ENCODE results near the gene FOXF1. TPM values are rescaled to one million over a fixed set of nuclear protein-coding genes. Genes with fewer than 3 reads are reported as not detected.

FOXF1 gene
- total RNA-seq (2021; fragmentation: NEBNext Ultra II Directional; extraction: Animal tissue kit (Norgen Biotek cat#: 25700)), result 10 to 100 TPM; 12.5 to 20.5 (median 17.9) TPM
- long read RNA-seq, transcript FOXF1-201 (2 exons, 3,516 nt), result major isoform, 8 of 11 reads
- long read RNA-seq, partial matches to known transcripts, result 0 of 11 reads
- long read RNA-seq, other reads (novel, unspliced or antisense), result 3 of 11 reads

- Mint-ChIP-seq H3K36me3 (ENCODE audit: low read depth) (peaks cover 34% of the 10 kb centered on the region), H3K4me3 (peak within 1 kb of the TSS; percentile 95), H3K27ac (peak within 1 kb of the TSS; percentile 87), H3K9me3 (no peaks in the 10 kb centered on the region), H3K27me3 (ENCODE audit: insufficient read depth) (peaks cover 24% of the 10 kb centered on the region), H3K4me1 (ENCODE audit: low read depth) (peaks cover 43% of the 10 kb centered on the region)
- DNase-seq, result peak; percentile 57
- TF ChIP-seq, protein P1, sequence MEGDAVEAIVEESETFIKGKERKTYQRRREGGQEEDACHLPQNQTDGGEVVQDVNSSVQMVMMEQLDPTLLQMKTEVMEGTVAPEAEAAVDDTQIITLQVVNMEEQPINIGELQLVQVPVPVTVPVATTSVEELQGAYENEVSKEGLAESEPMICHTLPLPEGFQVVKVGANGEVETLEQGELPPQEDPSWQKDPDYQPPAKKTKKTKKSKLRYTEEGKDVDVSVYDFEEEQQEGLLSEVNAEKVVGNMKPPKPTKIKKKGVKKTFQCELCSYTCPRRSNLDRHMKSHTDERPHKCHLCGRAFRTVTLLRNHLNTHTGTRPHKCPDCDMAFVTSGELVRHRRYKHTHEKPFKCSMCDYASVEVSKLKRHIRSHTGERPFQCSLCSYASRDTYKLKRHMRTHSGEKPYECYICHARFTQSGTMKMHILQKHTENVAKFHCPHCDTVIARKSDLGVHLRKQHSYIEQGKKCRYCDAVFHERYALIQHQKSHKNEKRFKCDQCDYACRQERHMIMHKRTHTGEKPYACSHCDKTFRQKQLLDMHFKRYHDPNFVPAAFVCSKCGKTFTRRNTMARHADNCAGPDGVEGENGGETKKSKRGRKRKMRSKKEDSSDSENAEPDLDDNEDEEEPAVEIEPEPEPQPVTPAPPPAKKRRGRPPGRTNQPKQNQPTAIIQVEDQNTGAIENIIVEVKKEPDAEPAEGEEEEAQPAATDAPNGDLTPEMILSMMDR (IDR thresholded peaks at IDR 0.05), result no peak
These were observed at the start of gene FOXF1 for GRCh38 chr16:86510465-86511261. Gene FOXF1, plus strand, starts transcription at chr16:86510527. Its CDS starts 43 bp downstream, at chr16:86510570.

DNA sequence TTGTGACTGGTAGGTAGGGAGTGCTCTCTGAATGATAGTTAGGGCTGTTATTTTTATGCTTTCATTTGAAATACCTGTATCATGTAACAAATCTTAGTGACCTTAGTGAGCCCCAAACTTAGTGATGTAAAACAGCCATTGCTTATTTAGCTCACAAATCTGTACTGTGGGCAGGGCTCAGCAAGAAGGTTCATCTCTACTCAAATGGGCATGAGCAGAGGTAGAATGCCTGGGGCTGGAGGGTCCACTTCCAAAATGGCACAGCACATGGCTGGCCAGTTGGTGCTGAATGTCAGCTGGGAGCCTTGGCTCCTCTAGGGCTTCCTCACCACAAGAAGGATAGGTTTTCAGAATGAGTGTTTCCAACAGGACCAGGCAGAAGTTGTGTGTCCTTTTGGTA is 49.3 kb upstream of the FOXF1 start:
- no peak overlapping the region for H3K4me3 Mint-ChIP-seq
- peaks cover 26% of the 10 kb centered on the region for H3K4me1 Mint-ChIP-seq (ENCODE audit: low read depth)
- no peak overlapping the region for H3K27ac Mint-ChIP-seq
- TF ChIP-seq, protein P1 (IDR thresholded peaks at IDR 0.05), result no peak
- H3K9me3 Mint-ChIP-seq, result peaks cover 25% of the 10 kb centered on the region
- H3K27me3 Mint-ChIP-seq (ENCODE audit: insufficient read depth), result peaks cover 5% of the 10 kb centered on the region; the same call in 1 of the 2 replicates
- DNase-seq, result no peak
- H3K36me3 Mint-ChIP-seq (ENCODE audit: low read depth), result peaks cover 20% of the 10 kb centered on the region

DNA sequence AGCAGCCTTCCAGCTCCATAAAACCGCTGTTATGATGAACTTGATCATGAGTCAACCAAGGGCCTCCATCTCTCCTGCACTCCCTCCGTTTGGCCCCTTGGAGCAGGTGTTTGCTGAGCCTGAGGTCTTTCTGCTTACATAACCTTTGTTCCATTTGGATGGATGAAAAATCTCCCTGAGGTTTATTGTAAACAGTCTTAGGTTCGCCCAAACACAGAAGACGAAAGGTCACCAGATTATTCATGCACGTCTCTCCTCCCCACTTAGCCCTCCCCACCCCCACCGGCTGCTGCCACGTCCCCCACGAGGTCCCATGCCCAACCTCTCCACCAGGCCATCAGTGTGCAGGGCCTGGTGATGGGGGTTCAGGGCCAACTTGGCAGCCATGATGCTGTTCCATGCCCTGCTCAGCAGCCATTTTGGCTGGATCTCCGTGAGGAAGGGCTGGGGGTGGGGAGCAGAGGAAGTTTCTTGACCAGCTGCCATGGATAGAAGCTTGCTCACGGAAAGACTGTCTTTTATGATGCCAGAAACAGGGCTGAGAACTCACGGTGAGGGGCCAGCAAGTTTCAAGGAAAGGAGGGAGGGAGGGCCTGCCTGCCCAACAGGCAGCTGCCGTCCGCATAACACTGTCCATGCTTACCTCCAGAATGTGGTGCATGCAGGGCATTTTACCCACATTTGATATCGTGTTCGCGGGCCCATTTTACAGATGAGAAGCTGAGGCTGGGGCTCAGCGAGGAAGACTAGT is 47.8 kb upstream of the FOXF1 start:
- no peak overlapping the region for H3K4me3 Mint-ChIP-seq
- peaks cover 4% of the 10 kb centered on the region; the same call in 1 of the 2 replicates for H3K27me3 Mint-ChIP-seq (ENCODE audit: insufficient read depth)
- peaks cover 20% of the 10 kb centered on the region for H3K36me3 Mint-ChIP-seq (ENCODE audit: low read depth)
- no peak overlapping the region for H3K27ac Mint-ChIP-seq
- TF ChIP-seq, protein P1 (IDR thresholded peaks at IDR 0.05), result no peak
- peaks cover 18% of the 10 kb centered on the region for H3K4me1 Mint-ChIP-seq (ENCODE audit: low read depth)
- peaks cover 25% of the 10 kb centered on the region for H3K9me3 Mint-ChIP-seq
- DNase-seq, result no peak

GRCh38 chr16:86464044-86464443 is 46.3 kb upstream of the FOXF1 start:
- peaks cover 3% of the 10 kb centered on the region for H3K4me1 Mint-ChIP-seq (ENCODE audit: low read depth)
- no peak overlapping the region for H3K4me3 Mint-ChIP-seq
- peaks cover 25% of the 10 kb centered on the region for H3K9me3 Mint-ChIP-seq
- TF ChIP-seq, protein P1 (IDR thresholded peaks at IDR 0.05), result no peak
- no peak for DNase-seq
- peaks cover 20% of the 10 kb centered on the region for H3K36me3 Mint-ChIP-seq (ENCODE audit: low read depth)
- peaks cover 14% of the 10 kb centered on the region; the same call in 1 of the 2 replicates for H3K27me3 Mint-ChIP-seq (ENCODE audit: insufficient read depth)
- H3K27ac Mint-ChIP-seq, result no peak overlapping the region

DNA sequence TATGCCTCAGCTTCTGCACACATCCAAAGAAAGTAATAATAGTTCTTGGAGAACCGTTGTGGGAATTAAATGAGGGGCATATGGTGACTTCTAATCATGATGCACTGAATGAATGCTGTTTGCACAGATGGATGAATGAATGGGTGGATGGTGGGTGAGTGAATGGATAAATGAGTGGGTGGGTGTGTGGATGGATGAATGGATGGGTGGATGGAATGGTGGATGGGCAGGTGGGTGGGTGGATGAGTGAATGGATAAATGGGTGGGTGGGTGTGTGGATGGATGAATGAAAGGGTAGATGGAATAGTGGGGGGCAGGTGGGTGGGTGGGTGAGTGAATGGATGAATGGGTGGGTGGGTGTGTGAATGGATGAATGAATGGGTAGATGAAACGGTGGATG is 44.9 kb upstream of the FOXF1 start:
- TF ChIP-seq, protein P1 (IDR thresholded peaks at IDR 0.05), result no peak
- Mint-ChIP-seq H3K4me3 (no peak overlapping the region), H3K36me3 (ENCODE audit: low read depth) (peaks cover 20% of the 10 kb centered on the region), H3K27ac (no peak overlapping the region), H3K4me1 (ENCODE audit: low read depth) (no peaks in the 10 kb centered on the region), H3K27me3 (ENCODE audit: insufficient read depth) (peaks cover 23% of the 10 kb centered on the region), H3K9me3 (peaks cover 22% of the 10 kb centered on the region)
- DNase-seq, result no peak
